Keratinocyte (primary cell): ENCODE results near the gene L3MBTL2.

ENCODE experiments used
- EZH2 ChIP-seq: IDR thresholded peaks from one replicate; pipeline ENCODE4 v1.6.1; 2012; ENCODE audit warnings: inconsistent platforms, mild to moderate bottlenecking, low read length, moderate library complexity
- TF ChIP-seq, protein P1 (sequence below), 3 experiments: IDR thresholded peaks in 1 of 3; conservative IDR thresholded peaks in 1 of 3; optimal IDR thresholded peaks in 1 of 3; 2 replicates in 2 of 3; 3 replicates in 1 of 3; pipeline versions ENCODE3 to v1.5.1; 2011; ENCODE audit warnings: low read length in 3 of 3, mild to moderate bottlenecking in 3 of 3, moderate library complexity in 2 of 3, control low read depth in 1 of 3, inconsistent platforms in 1 of 3; ENCODE audit not compliant: insufficient read depth in 2 of 3; ENCODE audit errors: extremely low read depth in 1 of 3

- TF ChIP-seq, protein P1, sequence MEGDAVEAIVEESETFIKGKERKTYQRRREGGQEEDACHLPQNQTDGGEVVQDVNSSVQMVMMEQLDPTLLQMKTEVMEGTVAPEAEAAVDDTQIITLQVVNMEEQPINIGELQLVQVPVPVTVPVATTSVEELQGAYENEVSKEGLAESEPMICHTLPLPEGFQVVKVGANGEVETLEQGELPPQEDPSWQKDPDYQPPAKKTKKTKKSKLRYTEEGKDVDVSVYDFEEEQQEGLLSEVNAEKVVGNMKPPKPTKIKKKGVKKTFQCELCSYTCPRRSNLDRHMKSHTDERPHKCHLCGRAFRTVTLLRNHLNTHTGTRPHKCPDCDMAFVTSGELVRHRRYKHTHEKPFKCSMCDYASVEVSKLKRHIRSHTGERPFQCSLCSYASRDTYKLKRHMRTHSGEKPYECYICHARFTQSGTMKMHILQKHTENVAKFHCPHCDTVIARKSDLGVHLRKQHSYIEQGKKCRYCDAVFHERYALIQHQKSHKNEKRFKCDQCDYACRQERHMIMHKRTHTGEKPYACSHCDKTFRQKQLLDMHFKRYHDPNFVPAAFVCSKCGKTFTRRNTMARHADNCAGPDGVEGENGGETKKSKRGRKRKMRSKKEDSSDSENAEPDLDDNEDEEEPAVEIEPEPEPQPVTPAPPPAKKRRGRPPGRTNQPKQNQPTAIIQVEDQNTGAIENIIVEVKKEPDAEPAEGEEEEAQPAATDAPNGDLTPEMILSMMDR (optimal IDR thresholded peaks at IDR 0.05 in 1 of 3, IDR thresholded peaks at IDR 0.05 in 1 of 3, conservative IDR thresholded peaks at IDR 0.05 in 1 of 3; ENCODE audit: extremely low read depth in 1 of 3, insufficient read depth in 2 of 3, low read length in 3 of 3) = no peak
- no peak for TF ChIP-seq EZH2
These were observed 33.7 kb downstream of the L3MBTL2 start for GRCh38 chr22:41238570-41239442.
